IMR-90 (cell line): Measurements from ENCODE around the gene PMEPA1. TPM values are rescaled to one million over a fixed set of nuclear protein-coding genes. Genes with fewer than 3 reads are reported as not detected.

Experiments
- ATAC-seq: fragments of 200-7000 bp; cut with Tn5 transposase; 2 replicates; pipeline ENCODE4 v1.9.1; 2020; ENCODE audit warnings: low read depth, mild to moderate bottlenecking, moderate library complexity
- BruUV-seq: library from RNA; stranded (reverse); fragments of 400-500 nt; replicated peaks from 2 replicates; lab custom pipeline; 2021; lab: Mats Ljungman, UMichigan
- CTCF ChIA-PET: fragments of 300-600 bp; formaldehyde crosslinking; extraction: SDS; loops from one replicate; lab custom pipeline; 2021; ENCODE audit warnings: antibody characterized with exemption; lab: Yijun Ruan, JAX
- POLR2A ChIA-PET: fragments of 300-600 bp; sonication (Branson Sonifier 250); formaldehyde crosslinking; loops from one replicate; lab custom pipeline; 2022; ENCODE audit warnings: antibody characterized with exemption; ENCODE audit not compliant: unreplicated experiment; lab: Charles Lee
- DNase-seq: peaks from one replicate; pipeline ENCODE4 v3.0.0; 2013
- H2AFZ ChIP-seq: replicated peaks from 2 replicates; pipeline ENCODE3; 2013; ENCODE audit warnings: low read length, mild to moderate bottlenecking; ENCODE audit not compliant: poor library complexity
- H2AK5ac ChIP-seq: 2 replicates; pipeline ENCODE4 v1.6.1; 2013; ENCODE audit warnings: low read depth, low read length, inconsistent platforms
- H2AK9ac ChIP-seq: replicated peaks from 2 replicates; pipeline ENCODE3; 2013; ENCODE audit warnings: mild to moderate bottlenecking, low read depth, low read length, moderate library complexity; ENCODE audit not compliant: poor library complexity
- H2BK120ac ChIP-seq: 2 replicates; pipeline ENCODE4 v1.6.1; 2013; ENCODE audit warnings: low read depth, low read length, inconsistent platforms
- H2BK15ac ChIP-seq: 3 replicates; pipeline ENCODE4 v1.6.1; 2013; ENCODE audit warnings: low read depth, low read length, inconsistent platforms
- H2BK20ac ChIP-seq: 2 replicates; pipeline ENCODE4 v1.6.1; 2013; ENCODE audit warnings: low read depth, mild to moderate bottlenecking, inconsistent platforms, low read length, moderate library complexity
- H2BK5ac ChIP-seq: 2 replicates; pipeline ENCODE4 v1.6.1; 2013; ENCODE audit warnings: mild to moderate bottlenecking, low read depth, low read length, inconsistent platforms; ENCODE audit not compliant: poor library complexity, severe bottlenecking
- H3K14ac ChIP-seq: replicated peaks from 2 replicates; pipeline ENCODE4 v1.6.1; 2013; ENCODE audit warnings: low read depth, low read length, inconsistent platforms
- H3K18ac ChIP-seq: 2 replicates; pipeline ENCODE4 v1.6.1; 2013; ENCODE audit warnings: low read depth, low read length, control low read depth
- H3K23ac ChIP-seq: 2 replicates; pipeline ENCODE4 v1.6.1; 2013; ENCODE audit warnings: low read depth, low read length, inconsistent platforms
- H3K27ac ChIP-seq: 2 replicates; pipeline ENCODE4 v1.5.1; 2013; ENCODE audit warnings: mild to moderate bottlenecking, control low read depth, low read length; ENCODE audit not compliant: insufficient read depth
- H3K27me3 ChIP-seq: 2 replicates; pipeline ENCODE4 v1.6.1; 2013; ENCODE audit warnings: low read length; ENCODE audit not compliant: control insufficient read depth, insufficient read depth
- H3K36me3 ChIP-seq: 2 replicates; pipeline ENCODE4 v1.6.1; 2013; ENCODE audit warnings: low read length, mixed read lengths; ENCODE audit not compliant: control insufficient read depth, insufficient read depth
- H3K4ac ChIP-seq: 2 replicates; pipeline ENCODE4 v1.6.1; 2013; ENCODE audit warnings: low read depth, low read length, inconsistent platforms
- H3K4me1 ChIP-seq: 2 replicates; pipeline ENCODE4 v1.6.1; 2013; ENCODE audit warnings: low read length, mixed read lengths; ENCODE audit not compliant: control insufficient read depth, insufficient read depth
- H3K4me2 ChIP-seq: 2 replicates; pipeline ENCODE4 v1.6.1; 2013; ENCODE audit warnings: low read depth, mild to moderate bottlenecking, control low read depth, low read length, moderate library complexity
- H3K4me3 ChIP-seq: 2 replicates; pipeline ENCODE4 v1.5.1; 2013; ENCODE audit warnings: low read depth, mild to moderate bottlenecking, control low read depth, low read length, moderate library complexity; ENCODE audit not compliant: insufficient read depth
- H3K56ac ChIP-seq: 2 replicates; pipeline ENCODE4 v1.6.1; 2013; ENCODE audit warnings: low read length, inconsistent platforms; ENCODE audit not compliant: insufficient read depth; ENCODE audit errors: extremely low read depth
- H3K79me1 ChIP-seq, 2 experiments: 2 replicates each; pipeline ENCODE4 v1.6.1; 2013; ENCODE audit warnings: low read length in 2 of 2, inconsistent platforms in 1 of 2, low read depth in 1 of 2
- H3K9ac ChIP-seq: 2 replicates; pipeline ENCODE4 v1.6.1; 2013; ENCODE audit warnings: low read depth, low read length, control low read depth
- H3K9me1 ChIP-seq: 2 replicates; pipeline ENCODE4 v1.6.1; 2013; ENCODE audit warnings: low read length, inconsistent platforms; ENCODE audit not compliant: insufficient read depth
- H3K9me3 ChIP-seq: 2 replicates; pipeline ENCODE4 v1.6.1; 2013; ENCODE audit warnings: low read length; ENCODE audit not compliant: control insufficient read depth, insufficient read depth
- H4K20me1 ChIP-seq: 2 replicates; pipeline ENCODE4 v1.6.1; 2013; ENCODE audit warnings: low read length, inconsistent platforms; ENCODE audit not compliant: insufficient read depth
- H4K5ac ChIP-seq: 2 replicates; pipeline ENCODE4 v1.6.1; 2013; ENCODE audit warnings: mild to moderate bottlenecking, low read depth, low read length, control low read depth
- H4K8ac ChIP-seq, 2 experiments: 2 replicates each; pipeline ENCODE4 v1.6.1; 2013; ENCODE audit warnings: low read depth in 2 of 2, low read length in 2 of 2, control low read depth in 1 of 2, inconsistent platforms in 1 of 2
- H4K91ac ChIP-seq: 2 replicates; pipeline ENCODE4 v1.6.1; 2013; ENCODE audit warnings: low read depth, low read length, inconsistent platforms; ENCODE audit not compliant: insufficient read depth
- BHLHE40 ChIP-seq: fragments of 150-350 bp; IDR thresholded peaks from 2 replicates; pipeline ENCODE4 v1.6.1; 2016; ENCODE audit warnings: mild to moderate bottlenecking, low read depth, low read length
- CEBPB ChIP-seq: IDR thresholded peaks from 2 replicates; pipeline ENCODE4 v1.6.1; 2012; ENCODE audit warnings: low read depth, low read length, improper control_type of control experiment
- CHD1 ChIP-seq: IDR thresholded peaks from 2 replicates; pipeline ENCODE4 v1.6.1; 2012; ENCODE audit warnings: low read depth, low read length, improper control_type of control experiment
- CTCF ChIP-seq: conservative IDR thresholded peaks from 2 replicates; pipeline ENCODE4 v1.5.1; 2012; ENCODE audit warnings: mild to moderate bottlenecking, low read depth, low read length, improper control_type of control experiment
- ELK1 ChIP-seq: fragments of 150-350 bp; IDR thresholded peaks from 2 replicates; pipeline ENCODE4 v1.6.1; 2016; ENCODE audit warnings: low read depth, mild to moderate bottlenecking, low read length, moderate library complexity, borderline replicate concordance
- FOS ChIP-seq: fragments of 150-350 bp; IDR thresholded peaks from 2 replicates; pipeline ENCODE4 v1.6.1; 2016; ENCODE audit warnings: low read depth, low read length
- MAFK ChIP-seq: IDR thresholded peaks from 2 replicates; pipeline ENCODE4 v1.6.1; 2012; ENCODE audit warnings: low read depth, low read length, improper control_type of control experiment
- MAZ ChIP-seq: IDR thresholded peaks from 2 replicates; pipeline ENCODE4 v1.6.1; 2012; ENCODE audit warnings: low read depth, mild to moderate bottlenecking, low read length, improper control_type of control experiment, moderate library complexity, borderline replicate concordance
- MXI1 ChIP-seq: IDR thresholded peaks from 2 replicates; pipeline ENCODE4 v1.6.1; 2012; ENCODE audit warnings: low read depth, mild to moderate bottlenecking, low read length, moderate library complexity, borderline replicate concordance
- NFE2L2 ChIP-seq: fragments of 150-350 bp; IDR thresholded peaks from 2 replicates; pipeline ENCODE4 v1.6.1; 2016; ENCODE audit warnings: low read depth, mild to moderate bottlenecking, low read length
- POLR2A ChIP-seq: IDR thresholded peaks from 2 replicates; pipeline ENCODE4 v1.6.1; 2012; ENCODE audit warnings: mild to moderate bottlenecking, low read depth, low read length
- RAD21 ChIP-seq: IDR thresholded peaks from 2 replicates; pipeline ENCODE4 v1.6.1; 2012; ENCODE audit warnings: low read length, improper control_type of control experiment
- RCOR1 ChIP-seq: IDR thresholded peaks from 2 replicates; pipeline ENCODE4 v1.6.1; 2012; ENCODE audit warnings: mild to moderate bottlenecking, low read length, improper control_type of control experiment; ENCODE audit not compliant: insufficient replicate concordance
- RFX5 ChIP-seq: IDR thresholded peaks from 2 replicates; pipeline ENCODE4 v1.8.0; 2012; ENCODE audit warnings: low read depth, mild to moderate bottlenecking, low read length, moderate library complexity
- SMC3 ChIP-seq: fragments of 150-350 bp; IDR thresholded peaks from 2 replicates; pipeline ENCODE4 v1.6.1; 2016; ENCODE audit warnings: low read depth, mild to moderate bottlenecking, antibody characterized with exemption, low read length, moderate library complexity
- USF2 ChIP-seq: fragments of 150-350 bp; IDR thresholded peaks from 2 replicates; pipeline ENCODE4 v1.6.1; 2017; ENCODE audit warnings: mild to moderate bottlenecking, antibody characterized with exemption, low read length, low read depth
- WGBS, 2 experiments: methylation state at CpG; one replicate each; pipeline versions ENCODE4 v1.1.5 to v1.1.7; 2013; ENCODE audit warnings: missing lambda C conversion rate in 2 of 2; ENCODE audit not compliant: insufficient read length in 1 of 2; ENCODE audit errors: extremely low coverage in 2 of 2; 5-methylcytosine and 5-hydroxymethylcytosine counted together
- dilution Hi-C: fragments of 300-500 bp; cut with HindIII; formaldehyde crosslinking; loops from one replicate; pipeline ENCODE4 v1.14.3; 2018; ENCODE audit warnings: low sequenced_read_pairs; ENCODE audit not compliant: unreplicated experiment
- in situ Hi-C: fragments of 300-500 bp; cut with MboI; formaldehyde crosslinking; loops from 3 replicates; pipeline ENCODE4 v1.14.3; 2019; ENCODE audit warnings: low sequenced_read_pairs, inconsistent platforms, mixed read lengths
- intact Hi-C: fragments of 100-400 bp; cut with micrococcal nuclease; formaldehyde crosslinking; loops from 2 replicates; pipeline ENCODE4 v1.10.0; 2022
- polyA plus RNA-seq, 3 experiments: library from polyadenylated mRNA; depleted of rRNA; stranded (reverse); fragments of >200 nt; gene quantifications; 2 replicates each; pipeline ENCODE4 v1.2.3, GENCODE V29; 2012; ENCODE audit warnings: low replicate concordance in 1 of 3
- total RNA-seq: library from RNA; depleted of rRNA; stranded (reverse); fragments of >200 nt; gene quantifications from 2 replicates; pipeline ENCODE4 v1.2.3, GENCODE V29; 2012

PMEPA1 gene
- total and polyA plus RNA-seq, 2 of the 4 experiments (the other 2 are of a cell fraction), result 2.0 to 6.9 TPM

- Histone ChIP-seq H2BK15ac (no peak overlapping the region), H3K14ac (no peak overlapping the region), H3K4me2 (no peak overlapping the region), H3K9me1 (no peaks in the 10 kb centered on the region; the same call in 1 of the 2 replicates), H3K36me3 (peaks cover 2% of the 10 kb centered on the region; the same call in 1 of the 2 replicates), H2BK20ac (no peak overlapping the region), H3K4ac (no peak overlapping the region), H2BK5ac (no peak overlapping the region), H3K27ac (no peak overlapping the region), H2AK9ac (no peak overlapping the region), H3K4me1 (no peaks in the 10 kb centered on the region), H3K18ac (no peak overlapping the region), H2BK120ac (no peak overlapping the region), H3K79me1 (peaks cover 8 to 19% of the 10 kb centered on the region in 2 experiments), H3K56ac (no peak overlapping the region), H2AK5ac (no peak overlapping the region), H3K9ac (no peak overlapping the region), H3K9me3 (no peaks in the 10 kb centered on the region), H3K23ac (no peak overlapping the region), H4K91ac (no peak overlapping the region), H4K20me1 (peaks cover 47% of the 10 kb centered on the region), H3K4me3 (no peak overlapping the region), H4K8ac (no peak overlapping the region), H2AFZ (no peak overlapping the region), H3K27me3 (no peaks in the 10 kb centered on the region), H4K5ac (no peak overlapping the region)
- 100% methylated on average over 1 of the region's 5 CpGs; no CpG with 5 or more reads in 1 of the 2 experiments for WGBS, 2 experiments
- BruUV-seq, result no TSS peak
- TF ChIP-seq MAFK (no peak), RCOR1 (no peak), ELK1 (no peak), BHLHE40 (no peak), CHD1 (no peak), FOS (no peak), CTCF (no peak), MAZ (no peak), POLR2A (no peak), RAD21 (no peak), NFE2L2 (no peak), CEBPB (no peak), RFX5 (no peak), MXI1 (no peak), USF2 (no peak), SMC3 (no peak)
- ChIA-PET CTCF (no interaction called here), POLR2A (no interaction called here)
- ATAC-seq, result no peak
- dilution Hi-C loops, result no loop called here
- DNase-seq, result no peak
- intact Hi-C loops, result no loop called here
- in situ Hi-C loops, result loop anchor here (25.0 kb wide), 1 partner anchor 1349 kb away; the partner anchor contains the start of genes ATP5F1E and PRELID3B
Measured at GRCh38 chr20:57688295-57688694, 21.5 kb downstream of the PMEPA1 start.
